ENCODE results near the gene PF4V1. TPM values are rescaled to one million over a fixed set of nuclear protein-coding genes. Genes with fewer than 3 reads are reported as not detected.

PF4V1 gene
- polyA plus RNA-seq, 1 donor (not counting 4 experiments of a cell fraction or from before 2014, with no cell fraction given) = not detected

DNA sequence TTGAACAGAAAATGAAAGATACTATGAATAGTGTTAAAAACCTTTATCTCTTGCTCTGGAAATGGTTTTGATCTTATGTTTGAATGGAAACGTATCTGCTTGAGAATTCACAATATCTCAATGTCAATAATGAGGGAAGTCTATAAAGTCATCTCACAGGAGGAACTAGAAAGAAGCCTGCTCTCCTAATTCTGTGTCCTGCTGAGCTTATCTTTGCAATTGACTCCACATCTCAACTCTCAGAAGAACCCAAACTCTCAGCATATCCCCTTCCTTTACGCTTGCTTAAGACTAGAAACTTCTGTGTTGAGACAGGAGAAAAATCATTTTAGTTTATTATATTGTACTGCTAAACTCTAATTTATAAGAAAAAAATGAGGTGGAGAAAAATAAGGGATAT, 8.3 kb upstream of the PF4V1 start:
- peak overlapping the region; percentile 33 for H3K4me2 ChIP-seq (ENCODE audit: control insufficient read depth, extremely low read depth, insufficient read depth, low read depth, low read length)
- H4K20me1 ChIP-seq (ENCODE audit: control insufficient read depth, extremely low read depth, insufficient read depth, low read length) = no peaks in the 10 kb centered on the region
- H3K9ac ChIP-seq (ENCODE audit: control insufficient read depth, extremely low read depth, insufficient read depth, low read length) = no peak overlapping the region
- peaks cover 26% of the 10 kb centered on the region for H3K4me1 ChIP-seq (ENCODE audit: control insufficient read depth, extremely low read depth, insufficient read depth, low read length)
- peak overlapping the region; percentile 44 for H2AFZ ChIP-seq (ENCODE audit: control insufficient read depth, low read length)
- FAIRE-seq = no peak
- no peaks in the 10 kb centered on the region for H3K9me3 ChIP-seq (ENCODE audit: control insufficient read depth, low read depth, low read length)
- H3K79me2 ChIP-seq (ENCODE audit: control insufficient read depth, insufficient read depth, low read length) = no peaks in the 10 kb centered on the region
- no peak for TF ChIP-seq EZH2 (IDR thresholded peaks at IDR 0.05; ENCODE audit: low read length)
- TF ChIP-seq, protein P1, sequence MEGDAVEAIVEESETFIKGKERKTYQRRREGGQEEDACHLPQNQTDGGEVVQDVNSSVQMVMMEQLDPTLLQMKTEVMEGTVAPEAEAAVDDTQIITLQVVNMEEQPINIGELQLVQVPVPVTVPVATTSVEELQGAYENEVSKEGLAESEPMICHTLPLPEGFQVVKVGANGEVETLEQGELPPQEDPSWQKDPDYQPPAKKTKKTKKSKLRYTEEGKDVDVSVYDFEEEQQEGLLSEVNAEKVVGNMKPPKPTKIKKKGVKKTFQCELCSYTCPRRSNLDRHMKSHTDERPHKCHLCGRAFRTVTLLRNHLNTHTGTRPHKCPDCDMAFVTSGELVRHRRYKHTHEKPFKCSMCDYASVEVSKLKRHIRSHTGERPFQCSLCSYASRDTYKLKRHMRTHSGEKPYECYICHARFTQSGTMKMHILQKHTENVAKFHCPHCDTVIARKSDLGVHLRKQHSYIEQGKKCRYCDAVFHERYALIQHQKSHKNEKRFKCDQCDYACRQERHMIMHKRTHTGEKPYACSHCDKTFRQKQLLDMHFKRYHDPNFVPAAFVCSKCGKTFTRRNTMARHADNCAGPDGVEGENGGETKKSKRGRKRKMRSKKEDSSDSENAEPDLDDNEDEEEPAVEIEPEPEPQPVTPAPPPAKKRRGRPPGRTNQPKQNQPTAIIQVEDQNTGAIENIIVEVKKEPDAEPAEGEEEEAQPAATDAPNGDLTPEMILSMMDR (optimal IDR thresholded peaks at IDR 0.05 in 1 of 3, IDR thresholded peaks at IDR 0.05 in 1 of 3, conservative IDR thresholded peaks at IDR 0.05 in 1 of 3; ENCODE audit: extremely low read depth in 1 of 3, insufficient read depth in 2 of 3, low read length in 3 of 3) = no peak
- DNase-seq (ENCODE audit: low read depth, low spot score) = no peak
- no peaks in the 10 kb centered on the region for H3K36me3 ChIP-seq (ENCODE audit: control insufficient read depth in 2 of 2, extremely low read depth in 1 of 2, insufficient read depth in 2 of 2, low read length in 2 of 2)
- H3K4me3 ChIP-seq (ENCODE audit: control insufficient read depth in 2 of 3, extremely low read depth in 1 of 3, insufficient read depth in 2 of 3, low read depth in 1 of 3, low read length in 3 of 3) = peak overlapping the region in 2 of 3 experiments; percentile 17 to 35
- dilution Hi-C loops (cut with MboI; ENCODE audit: extremely low pct_ligation_motif_present, low sequenced_read_pairs) = no loop called here
- H3K27ac ChIP-seq (ENCODE audit: control insufficient read depth, insufficient read depth, low read length) = peak overlapping the region; percentile 68
- no peaks in the 10 kb centered on the region for H3K9me1 ChIP-seq (ENCODE audit: control insufficient read depth, extremely low read depth, insufficient read depth, low read length)
- no peaks in the 10 kb centered on the region for H3K27me3 ChIP-seq (ENCODE audit: control insufficient read depth, extremely low read depth, insufficient read depth, low read length)

GRCh38 chr4:73847526-73848182, 5.4 kb upstream of the PF4V1 start:
- H3K27me3 ChIP-seq (ENCODE audit: control insufficient read depth, extremely low read depth, insufficient read depth, low read length) = no peaks in the 10 kb centered on the region
- H3K4me3 ChIP-seq (ENCODE audit: control insufficient read depth in 2 of 3, extremely low read depth in 1 of 3, insufficient read depth in 2 of 3, low read depth in 1 of 3, low read length in 3 of 3) = no peak overlapping the region
- no peak for FAIRE-seq
- dilution Hi-C loops (cut with MboI; ENCODE audit: extremely low pct_ligation_motif_present, low sequenced_read_pairs) = no loop called here
- H2AFZ ChIP-seq (ENCODE audit: control insufficient read depth, low read length) = no peak overlapping the region
- TF ChIP-seq, protein P1 (optimal IDR thresholded peaks at IDR 0.05 in 1 of 3, IDR thresholded peaks at IDR 0.05 in 1 of 3, conservative IDR thresholded peaks at IDR 0.05 in 1 of 3; ENCODE audit: extremely low read depth in 1 of 3, insufficient read depth in 2 of 3, low read length in 3 of 3) = no peak
- no peak for TF ChIP-seq EZH2 (IDR thresholded peaks at IDR 0.05; ENCODE audit: low read length)
- no peaks in the 10 kb centered on the region for H3K9me3 ChIP-seq (ENCODE audit: control insufficient read depth, low read depth, low read length)
- H4K20me1 ChIP-seq (ENCODE audit: control insufficient read depth, extremely low read depth, insufficient read depth, low read length) = no peaks in the 10 kb centered on the region
- peaks cover 20% of the 10 kb centered on the region for H3K4me1 ChIP-seq (ENCODE audit: control insufficient read depth, extremely low read depth, insufficient read depth, low read length)
- no peaks in the 10 kb centered on the region for H3K36me3 ChIP-seq (ENCODE audit: control insufficient read depth in 2 of 2, extremely low read depth in 1 of 2, insufficient read depth in 2 of 2, low read length in 2 of 2)
- DNase-seq (ENCODE audit: low read depth, low spot score) = no peak
- no peak overlapping the region for H3K4me2 ChIP-seq (ENCODE audit: control insufficient read depth, extremely low read depth, insufficient read depth, low read depth, low read length)
- no peaks in the 10 kb centered on the region for H3K79me2 ChIP-seq (ENCODE audit: control insufficient read depth, insufficient read depth, low read length)
- no peak overlapping the region for H3K9ac ChIP-seq (ENCODE audit: control insufficient read depth, extremely low read depth, insufficient read depth, low read length)
- H3K9me1 ChIP-seq (ENCODE audit: control insufficient read depth, extremely low read depth, insufficient read depth, low read length) = no peaks in the 10 kb centered on the region
- no peak overlapping the region for H3K27ac ChIP-seq (ENCODE audit: control insufficient read depth, insufficient read depth, low read length)
